NCI-H226 (cell line): ENCODE results near the gene ZNHIT6.

Experiments used
- DNase-seq: peaks from one replicate; pipeline ENCODE4 v3.0.0-alpha.2; 2015

ZNHIT6 gene

GRCh38 chr1:85616364-85616705 is 91.9 kb downstream of the ZNHIT6 start:
- DNase-seq = no peak

GRCh38 chr1:85615586-85616363 is 92.5 kb downstream of the ZNHIT6 start:
- DNase-seq = no peak

GRCh38 chr1:85612704-85613361 is 95.4 kb downstream of the ZNHIT6 start:
- DNase-seq = peak; percentile 98

- peak; percentile 100 for DNase-seq
These were observed 96.4 kb downstream of the ZNHIT6 start for GRCh38 chr1:85611856-85612255.

GRCh38 chr1:85611425-85611824 is 96.8 kb downstream of the ZNHIT6 start:
- DNase-seq = peak; percentile 65

GRCh38 chr1:85609976-85610375 is 98.3 kb downstream of the ZNHIT6 start:
- DNase-seq = no peak

GRCh38 chr1:85608851-85609250 is 99.4 kb downstream of the ZNHIT6 start:
- no peak for DNase-seq

GRCh38 chr1:85607921-85608265 is 100.3 kb downstream of the ZNHIT6 start:
- DNase-seq = no peak

GRCh38 chr1:85607126-85607920 is 100.9 kb downstream of the ZNHIT6 start:
- DNase-seq = peak; percentile 100

GRCh38 chr1:85606414-85606800 is 101.8 kb downstream of the ZNHIT6 start:
- DNase-seq = peak; percentile 16

- DNase-seq = no peak
These were observed 102.5 kb downstream of the ZNHIT6 start for GRCh38 chr1:85605484-85606413.

- no peak for DNase-seq
These were observed 103.8 kb downstream of the ZNHIT6 start for GRCh38 chr1:85604298-85604997.

GRCh38 chr1:85603086-85603880 is 105.0 kb downstream of the ZNHIT6 start:
- DNase-seq = no peak

GRCh38 chr1:85602571-85602970 is 105.7 kb downstream of the ZNHIT6 start:
- no peak for DNase-seq

GRCh38 chr1:85601901-85602300 is 106.3 kb downstream of the ZNHIT6 start:
- DNase-seq = no peak

GRCh38 chr1:85599681-85600080 is 108.6 kb downstream of the ZNHIT6 start:
- DNase-seq = no peak
